HG02884 (cell line): ENCODE results near the gene PLK4.

ENCODE experiments used
- ATAC-seq: cut with Tn5 transposase; IDR thresholded peaks from one replicate; pipeline ENCODE4 v1.9.1; 2021; ENCODE audit warnings: mild to moderate bottlenecking, moderate library complexity; ENCODE audit not compliant: unreplicated experiment

Gene PLK4

GRCh38 chr4:127880763-127881562 is at the start of gene PLK4:
TSS of gene PLK4 (plus strand) at chr4:127880893. CDS start at chr4:127881135, 242 bp downstream.
- ATAC-seq, result peak; percentile 91

GRCh38 chr4:127832585-127832984 is 48.1 kb upstream of the PLK4 start:
- peak; percentile 52 for ATAC-seq

- no peak for ATAC-seq
Observed at GRCh38 chr4:127843704-127844600, 36.7 kb upstream of the PLK4 start.

GRCh38 chr4:127844601-127845116 is 36.0 kb upstream of the PLK4 start:
- no peak for ATAC-seq

- ATAC-seq, result no peak
Observed at GRCh38 chr4:127846061-127846460, 34.6 kb upstream of the PLK4 start.

- ATAC-seq, result no peak
Observed at GRCh38 chr4:127846765-127847164, 33.9 kb upstream of the PLK4 start.

GRCh38 chr4:127849505-127850234 is 31.0 kb upstream of the PLK4 start:
- ATAC-seq, result no peak

- ATAC-seq, result no peak
Observed at GRCh38 chr4:127852661-127853060, 28.0 kb upstream of the PLK4 start.

- ATAC-seq, result peak; percentile 28
Observed at GRCh38 chr4:127856196-127856812, 24.4 kb upstream of the PLK4 start.

- peak; percentile 83 for ATAC-seq
Observed at GRCh38 chr4:127856813-127857447, 23.8 kb upstream of the PLK4 start.

- no peak for ATAC-seq
Observed at GRCh38 chr4:127857641-127858040, 23.1 kb upstream of the PLK4 start.

- no peak for ATAC-seq
Observed at GRCh38 chr4:127868196-127868595, 12.5 kb upstream of the PLK4 start.

GRCh38 chr4:127870281-127870680 is 10.4 kb upstream of the PLK4 start:
- no peak for ATAC-seq

GRCh38 chr4:127870688-127871087 is 10.0 kb upstream of the PLK4 start:
- ATAC-seq, result no peak

GRCh38 chr4:127875791-127876190 is 4.9 kb upstream of the PLK4 start:
- ATAC-seq, result no peak

- ATAC-seq, result peak; percentile 38
Observed at GRCh38 chr4:127881563-127881864, 821 bp downstream of the PLK4 start.

GRCh38 chr4:127888559-127888958 is 7.9 kb downstream of the PLK4 start:
- no peak for ATAC-seq

GRCh38 chr4:127889903-127890302 is 9.2 kb downstream of the PLK4 start:
- ATAC-seq, result no peak

- ATAC-seq, result no peak
Observed at GRCh38 chr4:127896069-127896468, 15.4 kb downstream of the PLK4 start.

GRCh38 chr4:127896528-127896927 is 15.8 kb downstream of the PLK4 start:
- ATAC-seq, result no peak
